HCT116 (cell line): ENCODE results near the gene RASAL2. TPM values are rescaled to one million over a fixed set of nuclear protein-coding genes. Genes with fewer than 3 reads are reported as not detected.

ENCODE experiments used
- ATAC-seq: fragments of 200-7000 bp; cut with Tn5 transposase; 2 replicates; pipeline ENCODE4 v1.9.1; 2020; ENCODE audit warnings: mild to moderate bottlenecking, moderate library complexity
- BruUV-seq: library from RNA; stranded (reverse); fragments of 400-500 nt; replicated peaks from 2 replicates; lab custom pipeline; 2021; lab: Mats Ljungman, UMichigan
- CTCF ChIA-PET: fragments of 300-600 bp; sonication (Branson Sonifier 250); formaldehyde crosslinking; loops from one replicate; lab custom pipeline; 2021; ENCODE audit warnings: antibody characterized with exemption; lab: Charles Lee
- POLR2A ChIA-PET: fragments of 300-600, 350-600 bp; sonication (Branson Sonifier 250); formaldehyde crosslinking; loops from one replicate; lab custom pipeline; 2021; ENCODE audit warnings: antibody characterized with exemption; lab: Charles Lee
- RAD21 ChIA-PET, 2 experiments: fragments of 300-600 bp; sonication (Branson Sonifier 250); formaldehyde crosslinking; loops; one replicate each; lab custom pipeline; 2023; ENCODE audit warnings: low total read pairs in 2 of 2; ENCODE audit not compliant: uncharacterized antibody in 2 of 2, unreplicated experiment in 2 of 2, low non-redundant PET in 1 of 2; lab: Charles Lee
- DNase-seq: peaks from one replicate; pipeline ENCODE4 v3.0.0-alpha.2; 2010; ENCODE audit warnings: low read depth, low spot score
- H2AFZ ChIP-seq: fragments of 200-600 bp; shearing (Covaris generic), sonication (generic); 2 replicates; pipeline ENCODE4 v1.6.1; 2017; ENCODE audit warnings: low read depth, mixed run types, mixed read lengths, antibody characterized with exemption, low read length; ENCODE audit not compliant: poor library complexity, severe bottlenecking
- H3K27ac ChIP-seq: 2 replicates; pipeline ENCODE4 v1.5.1; 2012; ENCODE audit warnings: low read depth, low read length
- H3K27me3 ChIP-seq: fragments of 200-600 bp; sonication (generic); 2 replicates; pipeline ENCODE4 v1.6.1; 2016; ENCODE audit warnings: mixed run types, low read length, mixed read lengths; ENCODE audit not compliant: insufficient read depth
- H3K36me3 ChIP-seq, 2 experiments: fragments of 200-500 bp in 1 of 2; fragments of 200-600 bp in 1 of 2; sonication (Bioruptor generic) in 1 of 2; sonication (generic) in 1 of 2; 2 replicates each; pipeline versions ENCODE4 v1.5.1 to v1.6.1; 2014 to 2016; ENCODE audit warnings: low read length in 2 of 2, inconsistent platforms in 1 of 2, mixed read lengths in 1 of 2, mixed run types in 1 of 2; ENCODE audit not compliant: insufficient read depth in 2 of 2, control insufficient read depth in 1 of 2
- H3K4me1 ChIP-seq, 2 experiments: fragments of 200-600 bp in 1 of 2; sonication (generic) in 1 of 2; 2 replicates each; pipeline versions ENCODE4 v1.5.1 to v1.6.1; 2012 to 2017; ENCODE audit warnings: low read length in 2 of 2, inconsistent platforms in 1 of 2, mild to moderate bottlenecking in 1 of 2, mixed read lengths in 1 of 2, mixed run types in 1 of 2, moderate library complexity in 1 of 2; ENCODE audit not compliant: insufficient read depth in 2 of 2, control insufficient read depth in 1 of 2
- H3K4me2 ChIP-seq: fragments of 200-600 bp; sonication (generic); 2 replicates; pipeline ENCODE4 v1.6.1; 2017; ENCODE audit warnings: mixed run types, low read length, mixed read lengths
- H3K4me3 ChIP-seq, 2 experiments: fragments of 200-600 bp in 1 of 2; sonication (generic) in 1 of 2; replicated peaks in 1 of 2; 2 replicates each; pipeline ENCODE4 v1.5.1; 2011 to 2016; ENCODE audit warnings: low read length in 2 of 2, control low read depth in 1 of 2, low read depth in 1 of 2, mild to moderate bottlenecking in 1 of 2, mixed read lengths in 1 of 2, mixed run types in 1 of 2
- H3K79me2 ChIP-seq: fragments of 200-600 bp; sonication (generic); 2 replicates; pipeline ENCODE4 v1.6.1; 2017; ENCODE audit warnings: mild to moderate bottlenecking, mixed run types, low read length, moderate library complexity, mixed read lengths; ENCODE audit not compliant: insufficient read depth
- H3K9ac ChIP-seq: fragments of 200-600 bp; sonication (generic); 2 replicates; pipeline ENCODE4 v1.6.1; 2016; ENCODE audit warnings: low read length, mixed read lengths
- H3K9me2 ChIP-seq: fragments of 200-600 bp; sonication (generic), shearing (Covaris generic); 2 replicates; pipeline ENCODE4 v1.6.1; 2017; ENCODE audit warnings: mixed run types, mild to moderate bottlenecking, moderate library complexity; ENCODE audit not compliant: insufficient read depth
- H3K9me3 ChIP-seq, 2 experiments: fragments of 200-500 bp in 1 of 2; fragments of 200-600 bp in 1 of 2; sonication (Bioruptor generic) in 1 of 2; sonication (generic) in 1 of 2; 2 replicates each; pipeline ENCODE4 v1.6.1; 2014 to 2017; ENCODE audit warnings: low read length in 2 of 2, mixed read lengths in 2 of 2, inconsistent platforms in 1 of 2, low read depth in 1 of 2, mild to moderate bottlenecking in 1 of 2, mixed run types in 1 of 2, moderate library complexity in 1 of 2; ENCODE audit not compliant: control insufficient read depth in 1 of 2, insufficient read depth in 1 of 2
- H4K20me1 ChIP-seq: fragments of 200-600 bp; sonication (generic), shearing (Covaris generic); 2 replicates; pipeline ENCODE4 v1.6.1; 2017; ENCODE audit warnings: mixed run types, mild to moderate bottlenecking, moderate library complexity; ENCODE audit not compliant: insufficient read depth
- EZH2 ChIP-seq: fragments of 200-600 bp; sonication (generic); IDR thresholded peaks from 2 replicates; pipeline ENCODE4 v1.6.1; 2017; ENCODE audit warnings: antibody characterized with exemption, mixed run types
- JUND ChIP-seq: IDR thresholded peaks from 2 replicates; pipeline ENCODE4 v1.6.1; 2012
- ZNF274 ChIP-seq: fragments of 200-500 bp; sonication (Bioruptor generic); IDR thresholded peaks from 2 replicates; pipeline ENCODE4 v1.6.1; 2014; ENCODE audit warnings: mild to moderate bottlenecking, low read depth, low read length, inconsistent platforms
- intact Hi-C: fragments of 100-400 bp; cut with micrococcal nuclease; formaldehyde crosslinking; loops from 2 replicates; pipeline ENCODE4 v1.10.0; 2022
- total RNA-seq: library from RNA; stranded (reverse); gene quantifications from one replicate; pipeline ENCODE4 v1.2.1, GENCODE V29; 2021; ENCODE audit not compliant: unreplicated experiment
- TF ChIP-seq, protein P1 (sequence below): IDR thresholded peaks from 2 replicates; pipeline ENCODE4 v1.6.1; 2012
- TF ChIP-seq, protein P2 (sequence below), 3 experiments: fragments of 200-600 bp in 1 of 3; sonication (generic) in 1 of 3; IDR thresholded peaks in 2 of 3; conservative IDR thresholded peaks in 1 of 3; 2 replicates each; pipeline ENCODE4 v1.5.1; 2012 to 2017; ENCODE audit warnings: low read depth in 2 of 3, low read length in 2 of 3, antibody characterized with exemption in 1 of 3, borderline replicate concordance in 1 of 3, control low read depth in 1 of 3, mild to moderate bottlenecking in 1 of 3, mixed read lengths in 1 of 3, mixed run types in 1 of 3, moderate library complexity in 1 of 3; ENCODE audit not compliant: insufficient read depth in 1 of 3
- TF ChIP-seq, protein P3 (sequence below): IDR thresholded peaks from 2 replicates; pipeline ENCODE4 v1.6.1; 2012

Gene RASAL2
- total RNA-seq, 1 experiment from 2014 or later: 11.7 TPM

DNA sequence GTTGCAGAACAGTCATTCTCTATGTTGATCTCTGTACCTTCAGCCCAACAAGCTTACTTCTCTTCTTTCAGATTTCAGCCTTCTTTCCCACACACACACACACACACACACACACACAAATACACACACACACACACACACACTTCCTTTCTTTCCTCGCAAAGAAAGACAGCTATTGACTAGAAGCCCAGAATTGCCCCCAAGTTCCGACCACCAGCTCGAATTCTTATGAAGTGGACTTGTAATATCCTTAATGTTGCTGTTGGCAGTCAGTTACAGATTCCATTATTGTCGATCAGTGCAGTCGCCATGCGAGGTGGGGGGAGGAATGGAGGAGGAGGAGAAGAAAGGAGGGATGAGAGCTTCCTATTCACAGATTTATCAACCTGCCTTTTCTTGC is 277.3 kb downstream of the RASAL2 start:
- Histone ChIP-seq H3K36me3 (no peaks in the 10 kb centered on the region), H3K27me3 (no peaks in the 10 kb centered on the region), H3K9me3 (no peaks in the 10 kb centered on the region), H2AFZ (no peak overlapping the region), H3K4me1 (peaks cover 0 to 9% of the 10 kb centered on the region in 2 experiments; a peak in 2 of 4 replicates), H3K4me2 (no peak overlapping the region), H3K27ac (no peak overlapping the region), H4K20me1 (no peaks in the 10 kb centered on the region), H3K9me2 (no peaks in the 10 kb centered on the region), H3K4me3 (no peak overlapping the region), H3K79me2 (no peaks in the 10 kb centered on the region), H3K9ac (no peak overlapping the region)
- POLR2A ChIA-PET: no interaction called here
- no TSS peak for BruUV-seq
- DNase-seq (no peak), ATAC-seq (no peak)
- TF ChIP-seq, protein P1, sequence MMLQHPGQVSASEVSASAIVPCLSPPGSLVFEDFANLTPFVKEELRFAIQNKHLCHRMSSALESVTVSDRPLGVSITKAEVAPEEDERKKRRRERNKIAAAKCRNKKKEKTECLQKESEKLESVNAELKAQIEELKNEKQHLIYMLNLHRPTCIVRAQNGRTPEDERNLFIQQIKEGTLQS: no peak
- TF ChIP-seq, protein P2, sequence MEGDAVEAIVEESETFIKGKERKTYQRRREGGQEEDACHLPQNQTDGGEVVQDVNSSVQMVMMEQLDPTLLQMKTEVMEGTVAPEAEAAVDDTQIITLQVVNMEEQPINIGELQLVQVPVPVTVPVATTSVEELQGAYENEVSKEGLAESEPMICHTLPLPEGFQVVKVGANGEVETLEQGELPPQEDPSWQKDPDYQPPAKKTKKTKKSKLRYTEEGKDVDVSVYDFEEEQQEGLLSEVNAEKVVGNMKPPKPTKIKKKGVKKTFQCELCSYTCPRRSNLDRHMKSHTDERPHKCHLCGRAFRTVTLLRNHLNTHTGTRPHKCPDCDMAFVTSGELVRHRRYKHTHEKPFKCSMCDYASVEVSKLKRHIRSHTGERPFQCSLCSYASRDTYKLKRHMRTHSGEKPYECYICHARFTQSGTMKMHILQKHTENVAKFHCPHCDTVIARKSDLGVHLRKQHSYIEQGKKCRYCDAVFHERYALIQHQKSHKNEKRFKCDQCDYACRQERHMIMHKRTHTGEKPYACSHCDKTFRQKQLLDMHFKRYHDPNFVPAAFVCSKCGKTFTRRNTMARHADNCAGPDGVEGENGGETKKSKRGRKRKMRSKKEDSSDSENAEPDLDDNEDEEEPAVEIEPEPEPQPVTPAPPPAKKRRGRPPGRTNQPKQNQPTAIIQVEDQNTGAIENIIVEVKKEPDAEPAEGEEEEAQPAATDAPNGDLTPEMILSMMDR (IDR thresholded peaks at IDR 0.05 in 2 of 3, conservative IDR thresholded peaks at IDR 0.05 in 1 of 3; ENCODE audit: borderline replicate concordance in 1 of 3, insufficient read depth in 1 of 3, low read depth in 2 of 3, low read length in 2 of 3): no peak
- intact Hi-C loops: no loop called here
- CTCF ChIA-PET: interaction anchor here (1.7 kb wide), 1 partner anchor 8 kb away, joined by 6 read pairs; no protein-coding TSS in a partner anchor
- RAD21 ChIA-PET: no interaction called here

DNA sequence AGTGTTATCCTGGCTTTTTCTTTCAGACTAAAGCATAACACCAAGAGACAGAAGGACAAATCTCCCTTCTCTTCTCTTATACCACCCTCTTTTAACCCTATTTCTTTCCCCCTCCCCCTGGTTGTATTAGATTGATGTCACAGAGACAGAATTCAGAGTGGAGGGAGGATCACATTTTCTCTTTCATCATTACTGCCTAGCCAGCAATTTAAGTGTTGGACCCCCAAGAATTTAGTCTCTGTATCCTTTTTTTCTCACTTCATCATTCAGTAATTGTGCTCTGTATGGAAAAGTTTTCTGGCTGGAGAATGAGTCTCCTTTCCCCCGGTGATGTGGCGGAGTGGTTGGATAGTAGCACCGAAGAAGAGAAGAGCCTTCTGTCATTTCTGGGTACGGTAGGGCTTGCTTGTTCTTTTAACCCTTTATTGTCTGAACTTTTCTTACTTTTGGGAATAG is 278.1 kb downstream of the RASAL2 start:
- ATAC-seq: no peak
- Histone ChIP-seq H3K27ac (no peak overlapping the region), H3K4me1 (peaks cover 0 to 9% of the 10 kb centered on the region in 2 experiments; a peak in 2 of 4 replicates), H3K9ac (no peak overlapping the region), H3K4me2 (no peak overlapping the region), H3K4me3 (no peak overlapping the region), H3K9me2 (no peaks in the 10 kb centered on the region), H3K27me3 (no peaks in the 10 kb centered on the region), H2AFZ (no peak overlapping the region), H3K9me3 (no peaks in the 10 kb centered on the region), H3K79me2 (no peaks in the 10 kb centered on the region), H4K20me1 (no peaks in the 10 kb centered on the region), H3K36me3 (no peaks in the 10 kb centered on the region)
- intact Hi-C loops: no loop called here
- no peak for TF ChIP-seq ZNF274
- TF ChIP-seq JUND: no peak
- TF ChIP-seq, protein P3, sequence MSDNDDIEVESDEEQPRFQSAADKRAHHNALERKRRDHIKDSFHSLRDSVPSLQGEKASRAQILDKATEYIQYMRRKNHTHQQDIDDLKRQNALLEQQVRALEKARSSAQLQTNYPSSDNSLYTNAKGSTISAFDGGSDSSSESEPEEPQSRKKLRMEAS: no peak
- TF ChIP-seq EZH2: no peak
- ChIA-PET POLR2A (no interaction called here), CTCF (no interaction called here), RAD21 (no interaction called here)
- DNase-seq: no peak
- no TSS peak for BruUV-seq
